HCT116 (cell line): ENCODE measurements around the gene QRICH1. TPM values are rescaled to one million over a fixed set of nuclear protein-coding genes. Genes with fewer than 3 reads are reported as not detected.

Experiments
- ATAC-seq: fragments of 200-7000 bp; cut with Tn5 transposase; 2 replicates; pipeline ENCODE4 v1.9.1; 2020; ENCODE audit warnings: mild to moderate bottlenecking, moderate library complexity
- BruUV-seq: library from RNA; stranded (reverse); fragments of 400-500 nt; replicated peaks from 2 replicates; lab custom pipeline; 2021; lab: Mats Ljungman, UMichigan
- CTCF ChIA-PET: fragments of 300-600 bp; sonication (Branson Sonifier 250); formaldehyde crosslinking; loops from one replicate; lab custom pipeline; 2021; ENCODE audit warnings: antibody characterized with exemption; lab: Charles Lee
- POLR2A ChIA-PET: fragments of 300-600, 350-600 bp; sonication (Branson Sonifier 250); formaldehyde crosslinking; loops from one replicate; lab custom pipeline; 2021; ENCODE audit warnings: antibody characterized with exemption; lab: Charles Lee
- RAD21 ChIA-PET, 2 experiments: fragments of 300-600 bp; sonication (Branson Sonifier 250); formaldehyde crosslinking; loops; one replicate each; lab custom pipeline; 2023; ENCODE audit warnings: low total read pairs in 2 of 2; ENCODE audit not compliant: uncharacterized antibody in 2 of 2, unreplicated experiment in 2 of 2, low non-redundant PET in 1 of 2; lab: Charles Lee
- DNase-seq: peaks from one replicate; pipeline ENCODE4 v3.0.0-alpha.2; 2010; ENCODE audit warnings: low read depth, low spot score
- H2AFZ ChIP-seq: fragments of 200-600 bp; shearing (Covaris generic), sonication (generic); 2 replicates; pipeline ENCODE4 v1.6.1; 2017; ENCODE audit warnings: low read depth, mixed run types, mixed read lengths, antibody characterized with exemption, low read length; ENCODE audit not compliant: poor library complexity, severe bottlenecking
- H3K27ac ChIP-seq: 2 replicates; pipeline ENCODE4 v1.5.1; 2012; ENCODE audit warnings: low read depth, low read length
- H3K27me3 ChIP-seq: fragments of 200-600 bp; sonication (generic); 2 replicates; pipeline ENCODE4 v1.6.1; 2016; ENCODE audit warnings: mixed run types, low read length, mixed read lengths; ENCODE audit not compliant: insufficient read depth
- H3K36me3 ChIP-seq, 2 experiments: fragments of 200-500 bp in 1 of 2; fragments of 200-600 bp in 1 of 2; sonication (Bioruptor generic) in 1 of 2; sonication (generic) in 1 of 2; 2 replicates each; pipeline versions ENCODE4 v1.5.1 to v1.6.1; 2014 to 2016; ENCODE audit warnings: low read length in 2 of 2, inconsistent platforms in 1 of 2, mixed read lengths in 1 of 2, mixed run types in 1 of 2; ENCODE audit not compliant: insufficient read depth in 2 of 2, control insufficient read depth in 1 of 2
- H3K4me1 ChIP-seq, 2 experiments: fragments of 200-600 bp in 1 of 2; sonication (generic) in 1 of 2; 2 replicates each; pipeline versions ENCODE4 v1.5.1 to v1.6.1; 2012 to 2017; ENCODE audit warnings: low read length in 2 of 2, inconsistent platforms in 1 of 2, mild to moderate bottlenecking in 1 of 2, mixed read lengths in 1 of 2, mixed run types in 1 of 2, moderate library complexity in 1 of 2; ENCODE audit not compliant: insufficient read depth in 2 of 2, control insufficient read depth in 1 of 2
- H3K4me2 ChIP-seq: fragments of 200-600 bp; sonication (generic); 2 replicates; pipeline ENCODE4 v1.6.1; 2017; ENCODE audit warnings: mixed run types, low read length, mixed read lengths
- H3K4me3 ChIP-seq, 2 experiments: fragments of 200-600 bp in 1 of 2; sonication (generic) in 1 of 2; replicated peaks in 1 of 2; 2 replicates each; pipeline ENCODE4 v1.5.1; 2011 to 2016; ENCODE audit warnings: low read length in 2 of 2, control low read depth in 1 of 2, low read depth in 1 of 2, mild to moderate bottlenecking in 1 of 2, mixed read lengths in 1 of 2, mixed run types in 1 of 2
- H3K79me2 ChIP-seq: fragments of 200-600 bp; sonication (generic); 2 replicates; pipeline ENCODE4 v1.6.1; 2017; ENCODE audit warnings: mild to moderate bottlenecking, mixed run types, low read length, moderate library complexity, mixed read lengths; ENCODE audit not compliant: insufficient read depth
- H3K9ac ChIP-seq: fragments of 200-600 bp; sonication (generic); 2 replicates; pipeline ENCODE4 v1.6.1; 2016; ENCODE audit warnings: low read length, mixed read lengths
- H3K9me2 ChIP-seq: fragments of 200-600 bp; sonication (generic), shearing (Covaris generic); 2 replicates; pipeline ENCODE4 v1.6.1; 2017; ENCODE audit warnings: mixed run types, mild to moderate bottlenecking, moderate library complexity; ENCODE audit not compliant: insufficient read depth
- H3K9me3 ChIP-seq, 2 experiments: fragments of 200-500 bp in 1 of 2; fragments of 200-600 bp in 1 of 2; sonication (Bioruptor generic) in 1 of 2; sonication (generic) in 1 of 2; 2 replicates each; pipeline ENCODE4 v1.6.1; 2014 to 2017; ENCODE audit warnings: low read length in 2 of 2, mixed read lengths in 2 of 2, inconsistent platforms in 1 of 2, low read depth in 1 of 2, mild to moderate bottlenecking in 1 of 2, mixed run types in 1 of 2, moderate library complexity in 1 of 2; ENCODE audit not compliant: control insufficient read depth in 1 of 2, insufficient read depth in 1 of 2
- H4K20me1 ChIP-seq: fragments of 200-600 bp; sonication (generic), shearing (Covaris generic); 2 replicates; pipeline ENCODE4 v1.6.1; 2017; ENCODE audit warnings: mixed run types, mild to moderate bottlenecking, moderate library complexity; ENCODE audit not compliant: insufficient read depth
- CEBPB ChIP-seq: IDR thresholded peaks from 2 replicates; pipeline ENCODE4 v1.6.1; 2012; ENCODE audit warnings: low read depth
- EZH2 ChIP-seq: fragments of 200-600 bp; sonication (generic); IDR thresholded peaks from 2 replicates; pipeline ENCODE4 v1.6.1; 2017; ENCODE audit warnings: antibody characterized with exemption, mixed run types
- JUND ChIP-seq: IDR thresholded peaks from 2 replicates; pipeline ENCODE4 v1.6.1; 2012
- POLR2A ChIP-seq: IDR thresholded peaks from 2 replicates; pipeline ENCODE4 v1.7.0; 2011; ENCODE audit warnings: borderline replicate concordance; ENCODE audit not compliant: insufficient read depth, insufficient read length; ENCODE audit errors: extremely low read depth
- POLR2AphosphoS5 ChIP-seq: IDR thresholded peaks from 2 replicates; pipeline ENCODE4 v1.6.1; 2011; ENCODE audit warnings: mild to moderate bottlenecking, low read depth, low read length, moderate library complexity
- RAD21 ChIP-seq: IDR thresholded peaks from 2 replicates; pipeline ENCODE4 v1.6.1; 2012; ENCODE audit warnings: low read depth, mild to moderate bottlenecking
- SP1 ChIP-seq: IDR thresholded peaks from 2 replicates; pipeline ENCODE4 v1.6.1; 2012; ENCODE audit warnings: low read depth
- SRF ChIP-seq: IDR thresholded peaks from 2 replicates; pipeline ENCODE4 v1.6.1; 2012; ENCODE audit warnings: low read depth
- TCF7L2 ChIP-seq: IDR thresholded peaks from 2 replicates; pipeline ENCODE4 v1.7.0; 2011; ENCODE audit warnings: borderline replicate concordance, inconsistent platforms; ENCODE audit not compliant: insufficient read depth, insufficient read length; ENCODE audit errors: extremely low read depth
- YY1 ChIP-seq: IDR thresholded peaks from 2 replicates; pipeline ENCODE4 v1.6.1; 2011; ENCODE audit warnings: low read length, low read depth, moderate library complexity, mild to moderate bottlenecking; ENCODE audit not compliant: insufficient replicate concordance; ENCODE audit errors: extremely low read depth
- intact Hi-C: fragments of 100-400 bp; cut with micrococcal nuclease; formaldehyde crosslinking; loops from 2 replicates; pipeline ENCODE4 v1.10.0; 2022
- total RNA-seq: library from RNA; stranded (reverse); gene quantifications from one replicate; pipeline ENCODE4 v1.2.1, GENCODE V29; 2021; ENCODE audit not compliant: unreplicated experiment
- TF ChIP-seq, protein P1 (sequence below), 3 experiments: fragments of 200-600 bp in 1 of 3; sonication (generic) in 1 of 3; IDR thresholded peaks in 2 of 3; conservative IDR thresholded peaks in 1 of 3; 2 replicates each; pipeline ENCODE4 v1.5.1; 2012 to 2017; ENCODE audit warnings: low read depth in 2 of 3, low read length in 2 of 3, antibody characterized with exemption in 1 of 3, borderline replicate concordance in 1 of 3, control low read depth in 1 of 3, mild to moderate bottlenecking in 1 of 3, mixed read lengths in 1 of 3, mixed run types in 1 of 3, moderate library complexity in 1 of 3; ENCODE audit not compliant: insufficient read depth in 1 of 3
- TF ChIP-seq, protein P2 (sequence below): IDR thresholded peaks from 2 replicates; pipeline ENCODE4 v1.6.1; 2012
- TF ChIP-seq, protein P3 (sequence below): IDR thresholded peaks from 2 replicates; pipeline ENCODE4 v1.6.1; 2012
- TF ChIP-seq, protein P4 (sequence below): IDR thresholded peaks from 2 replicates; pipeline ENCODE4 v1.6.1; 2011; ENCODE audit warnings: mild to moderate bottlenecking, low read length, moderate library complexity; ENCODE audit not compliant: insufficient replicate concordance; ENCODE audit errors: extremely low read depth

Gene QRICH1
- total RNA-seq, 1 experiment from 2014 or later: 105 TPM

DNA sequence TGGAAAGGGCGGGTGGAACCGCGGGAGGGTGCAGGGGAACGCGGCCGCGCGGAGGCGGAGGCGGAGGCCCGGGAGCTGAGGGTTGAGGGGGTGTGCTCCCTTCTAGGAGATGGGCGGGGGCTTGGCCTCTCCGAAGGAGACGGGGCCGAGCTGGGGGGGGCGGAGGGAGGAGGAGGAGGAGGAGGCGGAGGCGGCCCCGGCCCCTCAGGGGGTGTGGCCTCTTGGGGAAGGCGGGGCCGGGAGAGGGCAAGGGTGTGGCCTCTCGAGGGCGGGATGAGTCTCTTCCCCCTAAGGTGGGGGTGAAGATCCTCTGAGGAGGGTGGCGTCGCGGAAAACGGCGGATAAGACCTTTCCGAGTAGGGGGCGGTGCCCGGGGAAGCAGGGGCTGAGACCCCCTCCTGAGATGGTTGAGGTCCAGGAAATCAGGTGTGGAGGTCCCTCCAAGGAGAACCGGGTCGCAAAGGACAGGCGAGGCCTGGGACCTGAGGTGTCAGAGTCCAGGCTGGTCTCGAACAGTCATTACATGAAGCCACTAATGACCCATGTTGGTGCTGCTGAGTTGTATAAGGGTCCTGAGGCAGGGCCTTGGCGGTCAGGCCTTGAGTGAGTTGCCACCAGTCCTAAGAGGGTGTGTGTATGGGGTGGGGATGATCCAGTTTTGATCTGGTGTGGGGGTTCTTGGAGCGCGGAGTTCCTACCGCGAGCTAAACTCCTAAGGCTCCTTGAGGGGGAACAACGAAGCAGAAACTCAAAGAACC lies 85.9 kb downstream of the QRICH1 start (continued):
- TF ChIP-seq JUND: no peak
- TF ChIP-seq, protein P1, sequence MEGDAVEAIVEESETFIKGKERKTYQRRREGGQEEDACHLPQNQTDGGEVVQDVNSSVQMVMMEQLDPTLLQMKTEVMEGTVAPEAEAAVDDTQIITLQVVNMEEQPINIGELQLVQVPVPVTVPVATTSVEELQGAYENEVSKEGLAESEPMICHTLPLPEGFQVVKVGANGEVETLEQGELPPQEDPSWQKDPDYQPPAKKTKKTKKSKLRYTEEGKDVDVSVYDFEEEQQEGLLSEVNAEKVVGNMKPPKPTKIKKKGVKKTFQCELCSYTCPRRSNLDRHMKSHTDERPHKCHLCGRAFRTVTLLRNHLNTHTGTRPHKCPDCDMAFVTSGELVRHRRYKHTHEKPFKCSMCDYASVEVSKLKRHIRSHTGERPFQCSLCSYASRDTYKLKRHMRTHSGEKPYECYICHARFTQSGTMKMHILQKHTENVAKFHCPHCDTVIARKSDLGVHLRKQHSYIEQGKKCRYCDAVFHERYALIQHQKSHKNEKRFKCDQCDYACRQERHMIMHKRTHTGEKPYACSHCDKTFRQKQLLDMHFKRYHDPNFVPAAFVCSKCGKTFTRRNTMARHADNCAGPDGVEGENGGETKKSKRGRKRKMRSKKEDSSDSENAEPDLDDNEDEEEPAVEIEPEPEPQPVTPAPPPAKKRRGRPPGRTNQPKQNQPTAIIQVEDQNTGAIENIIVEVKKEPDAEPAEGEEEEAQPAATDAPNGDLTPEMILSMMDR (IDR thresholded peaks at IDR 0.05 in 2 of 3, conservative IDR thresholded peaks at IDR 0.05 in 1 of 3; ENCODE audit: borderline replicate concordance in 1 of 3, insufficient read depth in 1 of 3, low read depth in 2 of 3, low read length in 2 of 3): no peak
- TF ChIP-seq, protein P2, sequence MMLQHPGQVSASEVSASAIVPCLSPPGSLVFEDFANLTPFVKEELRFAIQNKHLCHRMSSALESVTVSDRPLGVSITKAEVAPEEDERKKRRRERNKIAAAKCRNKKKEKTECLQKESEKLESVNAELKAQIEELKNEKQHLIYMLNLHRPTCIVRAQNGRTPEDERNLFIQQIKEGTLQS: no peak
- no peak for TF ChIP-seq SRF

DNA sequence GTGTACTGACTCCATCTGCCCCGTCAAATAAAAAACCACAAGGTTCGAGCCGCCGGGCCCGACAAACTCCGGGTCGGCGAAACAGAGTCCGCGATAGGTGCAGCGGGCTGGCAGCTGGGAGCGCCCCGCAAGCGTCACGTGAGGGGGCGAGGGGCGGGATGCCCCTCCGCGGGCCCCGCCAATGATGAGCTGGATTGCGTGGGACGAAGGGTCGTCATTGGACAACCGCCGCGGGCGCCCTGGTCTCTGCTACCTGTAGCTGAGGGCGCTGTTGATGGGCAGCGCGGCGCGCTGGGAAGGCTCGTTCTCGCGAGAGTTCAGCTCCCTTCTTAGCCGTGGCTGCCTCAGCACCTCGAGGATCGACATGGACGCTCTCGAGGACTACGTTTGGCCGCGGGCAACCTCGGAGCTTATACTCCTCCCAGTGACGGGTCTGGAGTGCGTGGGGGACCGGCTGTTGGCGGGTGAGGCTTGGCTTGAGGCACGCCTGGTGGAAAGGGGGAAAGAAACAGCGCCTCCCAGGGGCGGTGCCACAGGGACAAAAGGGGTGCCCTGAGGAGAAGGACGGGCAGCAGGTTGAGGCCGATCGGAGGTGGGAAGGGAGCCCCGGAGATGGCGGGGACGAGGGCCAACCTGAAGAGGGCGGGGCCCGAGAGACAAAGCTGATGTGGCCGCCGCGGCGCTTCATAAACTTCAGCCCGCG lies 86.7 kb downstream of the QRICH1 start, which contains the start of gene WDR6:
Gene WDR6 (plus strand): TSS at position 324 of the 703 bp plus-strand sequence. CDS start 41 bp downstream, at position 365.
- ChIA-PET CTCF (interaction anchor here (0.8 to 3.2 kb wide), 10 partner anchors 11 to 288 kb away, joined by 3 to 42 read pairs (median 4); partner anchors contain the start of genes DALRD3, IMPDH2, NDUFAF3 and P4HTM), POLR2A (interaction anchor here (0.8 to 2.6 kb wide), 11 partner anchors 10 to 411 kb away, joined by 3 to 52 read pairs (median 13); partner anchors contain the start of genes DALRD3, IMPDH2, KLHDC8B and NDUFAF3), RAD21 (interaction anchor here (0.6 to 1.9 kb wide), 5 partner anchors 11 to 442 kb away, joined by 3 to 8 read pairs (median 5); partner anchors contain the start of gene QRICH1 (in 1 of the 2))
- Histone ChIP-seq H3K4me1 (peaks cover 3 to 26% of the 10 kb centered on the region in 2 experiments; a peak in 3 of 4 replicates), H3K27ac (peak within 1 kb of the TSS; percentile 99), H3K4me3 (peak within 1 kb of the TSS; percentile 72 to 86), H4K20me1 (no peaks in the 10 kb centered on the region), H3K79me2 (peaks cover 48% of the 10 kb centered on the region), H3K9me3 (no peaks in the 10 kb centered on the region), H2AFZ (no peak within 1 kb of the TSS), H3K9me2 (no peaks in the 10 kb centered on the region), H3K36me3 (peaks cover 6 to 9% of the 10 kb centered on the region in 2 experiments; a peak in 3 of 4 replicates), H3K9ac (peak within 1 kb of the TSS; percentile 99), H3K27me3 (no peaks in the 10 kb centered on the region), H3K4me2 (peak within 1 kb of the TSS; percentile 91)
- no TSS peak for BruUV-seq
- ATAC-seq (peak; percentile 91), DNase-seq (peak; percentile 94)
- intact Hi-C loops: loop anchor here (1.0 kb wide), 1 partner anchor 11 kb away; the partner anchor contains the start of gene DALRD3
- TF ChIP-seq YY1 (peak; percentile 63), SP1 (no peak), EZH2 (no peak), TCF7L2 (peak; percentile 38), RAD21 (no peak), CEBPB (no peak), POLR2AphosphoS5 (peak; percentile 86), POLR2A (peak; percentile 74)
- TF ChIP-seq, protein P1 (IDR thresholded peaks at IDR 0.05 in 2 of 3, conservative IDR thresholded peaks at IDR 0.05 in 1 of 3; ENCODE audit: borderline replicate concordance in 1 of 3, insufficient read depth in 1 of 3, low read depth in 2 of 3, low read length in 2 of 3): peak in 2 of 3 experiments; percentile 44 to 61; a peak in 3 of 6 replicates
- TF ChIP-seq, protein P3, sequence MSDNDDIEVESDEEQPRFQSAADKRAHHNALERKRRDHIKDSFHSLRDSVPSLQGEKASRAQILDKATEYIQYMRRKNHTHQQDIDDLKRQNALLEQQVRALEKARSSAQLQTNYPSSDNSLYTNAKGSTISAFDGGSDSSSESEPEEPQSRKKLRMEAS: no peak
- TF ChIP-seq, protein P4, sequence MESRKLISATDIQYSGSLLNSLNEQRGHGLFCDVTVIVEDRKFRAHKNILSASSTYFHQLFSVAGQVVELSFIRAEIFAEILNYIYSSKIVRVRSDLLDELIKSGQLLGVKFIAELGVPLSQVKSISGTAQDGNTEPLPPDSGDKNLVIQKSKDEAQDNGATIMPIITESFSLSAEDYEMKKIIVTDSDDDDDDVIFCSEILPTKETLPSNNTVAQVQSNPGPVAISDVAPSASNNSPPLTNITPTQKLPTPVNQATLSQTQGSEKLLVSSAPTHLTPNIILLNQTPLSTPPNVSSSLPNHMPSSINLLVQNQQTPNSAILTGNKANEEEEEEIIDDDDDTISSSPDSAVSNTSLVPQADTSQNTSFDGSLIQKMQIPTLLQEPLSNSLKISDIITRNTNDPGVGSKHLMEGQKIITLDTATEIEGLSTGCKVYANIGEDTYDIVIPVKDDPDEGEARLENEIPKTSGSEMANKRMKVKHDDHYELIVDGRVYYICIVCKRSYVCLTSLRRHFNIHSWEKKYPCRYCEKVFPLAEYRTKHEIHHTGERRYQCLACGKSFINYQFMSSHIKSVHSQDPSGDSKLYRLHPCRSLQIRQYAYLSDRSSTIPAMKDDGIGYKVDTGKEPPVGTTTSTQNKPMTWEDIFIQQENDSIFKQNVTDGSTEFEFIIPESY: peak; percentile 94
